ENCODE data around the gene IRF2BP1.
"Not testable (repeated sequence)": the region's sequence is repeated elsewhere in the genome, so short reads cannot be mapped to it uniquely, and the experiment has no call there.

The IRF2BP1 gene

DNA sequence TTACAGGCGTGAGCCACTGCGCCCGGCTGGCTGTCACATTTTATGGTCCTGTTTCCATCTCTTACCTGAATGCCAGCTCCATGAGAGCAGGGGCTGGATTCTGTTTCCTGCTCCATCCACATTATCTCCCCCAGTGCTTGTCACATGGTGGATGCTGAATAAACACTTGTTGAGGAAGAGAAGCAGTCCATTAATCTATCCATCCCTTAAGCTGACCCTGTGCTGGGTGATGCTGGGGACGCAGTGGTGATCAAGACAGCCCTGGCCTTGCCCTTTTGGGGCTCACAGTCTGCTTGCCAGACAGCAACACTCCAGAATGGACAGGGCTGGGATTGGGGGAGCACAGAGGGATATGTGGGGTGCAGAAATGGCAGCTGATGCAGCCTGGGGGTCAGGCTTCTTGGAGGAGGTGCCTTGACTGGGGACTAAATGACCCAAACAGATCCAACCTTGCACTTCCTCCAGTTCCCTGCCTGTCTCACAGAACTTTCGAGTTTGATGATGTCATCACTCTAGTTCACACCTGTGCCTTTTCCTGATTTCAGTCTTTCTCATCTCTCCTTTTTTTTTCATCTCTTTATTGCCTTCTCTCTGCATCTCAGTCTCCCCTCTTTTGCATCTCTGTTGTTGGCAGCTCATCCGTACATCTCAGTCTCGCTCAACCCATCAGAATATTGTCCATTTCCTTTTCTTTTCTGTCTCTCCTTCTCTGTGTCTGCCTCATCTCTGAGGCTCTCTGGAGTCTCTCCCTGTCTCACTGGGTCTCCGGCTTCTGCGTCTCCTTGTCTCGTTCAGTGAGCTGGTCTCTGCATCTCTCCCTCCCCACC lies 4.6 kb downstream of the IRF2BP1 start:
- DNase-seq (ENCODE audit: low spot score): no peak

DNA sequence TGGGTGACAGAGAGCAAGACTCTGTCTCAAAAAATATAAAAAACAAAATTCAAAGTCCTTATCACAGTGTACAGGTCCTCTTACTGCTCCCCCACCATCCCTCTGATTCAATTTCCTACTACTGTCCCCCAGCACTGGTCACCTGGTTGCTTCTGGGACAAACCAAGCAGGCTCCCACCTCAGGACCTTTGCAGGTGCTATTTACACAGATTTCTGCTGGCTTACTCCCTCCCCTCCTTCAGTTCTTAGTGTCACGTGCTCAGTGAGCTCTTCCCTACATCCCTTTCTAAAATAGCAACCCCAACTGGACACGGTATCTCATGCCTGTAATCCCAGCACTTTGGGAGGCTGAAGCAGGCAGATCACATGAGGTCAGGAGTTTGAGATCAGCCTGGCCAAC lies 6.0 kb downstream of the IRF2BP1 start:
- DNase-seq (ENCODE audit: low spot score): no peak

DNA sequence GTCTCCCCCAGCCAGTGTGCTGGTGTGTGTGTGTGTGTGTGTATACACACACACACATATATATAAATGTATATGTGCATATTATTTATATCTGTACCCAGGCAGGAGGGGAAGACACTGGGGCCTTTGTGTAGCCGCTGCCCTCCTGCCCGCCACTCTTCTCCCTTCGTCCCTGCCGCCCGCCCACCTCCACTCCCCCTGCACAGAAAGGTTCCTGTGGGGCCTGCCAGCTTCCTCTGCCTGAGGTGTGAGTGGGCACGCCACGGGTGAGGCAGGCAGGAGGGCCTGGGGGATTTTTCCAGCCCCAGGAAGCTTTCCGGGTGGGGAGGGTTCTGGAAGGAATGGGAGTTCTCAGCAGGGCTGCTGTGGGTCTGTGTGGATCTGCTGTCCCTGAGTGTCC lies 6.9 kb downstream of the IRF2BP1 start:
- no peak for DNase-seq (ENCODE audit: low spot score)

DNA sequence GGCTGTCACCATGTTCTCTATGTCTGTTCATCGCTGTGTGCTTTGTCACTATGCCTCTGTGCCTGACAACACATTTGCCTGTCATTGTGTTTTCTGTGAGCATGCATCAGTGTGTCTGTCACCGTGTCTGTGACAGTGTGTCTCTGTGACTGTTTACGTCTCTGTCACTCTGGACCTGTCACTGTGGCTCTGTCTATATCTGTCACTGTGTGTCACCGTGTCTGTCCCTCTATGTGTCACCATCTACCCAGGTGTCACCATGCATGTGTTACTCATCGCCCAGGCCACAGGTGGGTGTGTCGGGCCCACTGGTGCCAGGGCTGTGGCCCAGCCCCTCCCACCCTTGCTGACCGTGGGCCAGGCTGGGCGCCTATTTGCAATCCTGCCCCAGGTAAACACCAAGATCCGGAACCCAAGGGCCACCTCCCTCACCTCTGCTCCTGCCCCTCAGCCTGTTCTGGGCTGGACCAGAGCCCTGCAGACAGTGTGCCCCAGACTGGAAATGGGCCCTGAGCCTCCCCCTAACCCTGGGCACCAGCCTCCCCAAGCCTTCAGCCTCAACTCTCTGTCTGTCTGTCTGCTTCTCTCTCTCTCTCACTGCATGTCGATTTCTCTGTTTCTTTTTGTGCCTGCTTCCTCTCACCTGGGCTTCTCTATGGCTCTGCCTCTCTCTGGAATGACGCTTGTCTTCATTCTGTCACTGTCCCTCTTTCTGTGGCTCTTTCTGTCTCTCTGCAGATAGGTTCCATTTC lies 7.7 kb downstream of the IRF2BP1 start:
- no peak for DNase-seq (ENCODE audit: low spot score)

DNA sequence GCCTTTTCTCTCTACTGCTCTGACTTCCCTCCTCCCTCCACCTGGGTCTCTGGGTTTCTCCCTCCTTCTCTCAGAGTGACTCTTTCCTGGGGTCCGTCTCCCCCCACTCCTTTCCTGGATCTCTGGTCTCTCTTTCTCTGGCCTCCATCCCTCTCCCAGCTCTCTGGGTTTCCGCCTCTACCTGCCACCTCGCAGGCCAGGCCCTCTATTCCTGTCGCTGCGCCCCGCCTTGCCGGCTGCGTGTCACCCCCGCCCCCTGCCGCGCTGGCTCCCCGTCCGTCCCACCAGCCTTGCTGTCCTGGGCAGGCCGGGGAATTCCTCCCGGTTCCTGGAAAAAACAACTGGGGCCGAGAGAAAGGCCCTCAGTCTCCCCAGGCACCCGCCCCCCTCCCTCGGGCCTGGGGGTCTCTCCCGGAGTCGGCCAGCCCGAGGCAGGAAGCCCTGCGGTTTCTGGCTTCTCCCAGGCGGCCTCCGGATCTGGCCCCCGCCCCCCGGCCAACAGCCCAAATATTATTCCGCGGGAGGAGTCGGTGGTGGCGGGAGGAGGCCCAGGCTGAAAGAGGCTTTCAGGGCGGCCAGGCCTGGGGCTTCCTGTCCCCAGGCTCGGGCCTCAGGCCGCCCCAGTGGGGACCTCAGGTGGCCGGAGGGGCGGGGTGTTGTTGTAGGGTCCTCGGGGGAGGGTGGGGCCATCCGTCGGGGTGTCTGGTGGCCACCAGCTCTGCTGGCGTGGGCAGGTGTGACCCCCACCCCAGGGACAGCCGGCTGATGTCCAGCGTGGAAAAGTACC lies 9.3 kb downstream of the IRF2BP1 start:
- no peak for DNase-seq (ENCODE audit: low spot score)

DNA sequence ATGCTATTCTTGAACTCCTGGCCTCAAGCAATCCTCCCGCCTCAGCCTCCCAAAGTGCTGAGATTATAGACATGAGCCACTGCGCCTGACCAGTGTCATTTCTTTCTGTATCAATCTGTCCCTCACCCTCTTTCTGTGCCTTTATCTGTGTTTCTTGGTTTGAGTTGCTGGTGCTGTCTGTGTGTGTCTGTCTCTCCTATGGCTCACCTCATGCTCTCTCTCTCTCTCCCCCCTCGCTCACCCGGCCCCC lies 9.9 kb downstream of the IRF2BP1 start:
- no peak for DNase-seq (ENCODE audit: low spot score)

DNA sequence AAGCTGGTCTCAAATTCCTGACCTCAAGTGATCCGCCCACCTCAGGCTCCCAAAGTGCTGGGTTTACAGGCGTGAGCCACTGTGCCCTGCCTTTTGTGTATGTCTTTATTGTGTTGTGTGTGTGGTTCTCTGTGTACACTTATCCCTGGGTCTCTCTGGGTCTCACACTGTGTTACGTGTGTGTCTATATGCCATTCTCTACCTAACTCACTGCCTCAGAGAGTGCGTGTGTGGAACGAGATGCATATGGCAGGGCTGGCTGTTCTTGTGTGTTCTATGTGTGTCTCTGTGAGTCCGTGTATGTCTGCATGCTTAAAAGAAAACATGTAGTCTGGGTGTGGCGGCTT lies 11.3 kb downstream of the IRF2BP1 start:
- no peak for DNase-seq (ENCODE audit: low spot score)

DNA sequence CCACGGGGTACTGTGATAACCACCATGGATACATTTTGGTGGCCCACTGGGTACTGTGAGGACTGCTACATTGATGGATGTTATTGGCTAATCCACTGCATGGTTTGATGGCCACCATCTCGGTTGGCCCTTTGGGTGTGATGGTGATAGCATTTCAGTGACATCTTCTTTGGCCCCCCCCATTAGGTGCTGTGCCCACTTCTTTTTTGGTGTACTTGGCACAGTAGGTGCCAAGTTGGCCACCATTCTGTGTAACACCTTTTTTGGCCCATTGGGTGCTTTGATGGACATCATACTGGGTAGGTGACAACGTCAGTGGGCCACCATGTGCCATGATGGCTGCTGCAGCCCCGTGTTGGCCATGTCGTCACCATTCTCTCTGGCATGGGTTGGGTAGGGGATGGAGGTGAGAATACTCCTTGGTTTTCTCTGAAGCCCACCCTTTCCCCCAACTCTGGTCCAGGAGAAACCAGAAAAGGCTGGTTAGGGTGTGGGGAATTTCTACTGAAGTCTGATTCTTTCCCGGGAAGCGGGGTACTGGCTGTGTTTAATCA lies 12.6 kb downstream of the IRF2BP1 start:
- no peak for DNase-seq (ENCODE audit: low spot score)

DNA sequence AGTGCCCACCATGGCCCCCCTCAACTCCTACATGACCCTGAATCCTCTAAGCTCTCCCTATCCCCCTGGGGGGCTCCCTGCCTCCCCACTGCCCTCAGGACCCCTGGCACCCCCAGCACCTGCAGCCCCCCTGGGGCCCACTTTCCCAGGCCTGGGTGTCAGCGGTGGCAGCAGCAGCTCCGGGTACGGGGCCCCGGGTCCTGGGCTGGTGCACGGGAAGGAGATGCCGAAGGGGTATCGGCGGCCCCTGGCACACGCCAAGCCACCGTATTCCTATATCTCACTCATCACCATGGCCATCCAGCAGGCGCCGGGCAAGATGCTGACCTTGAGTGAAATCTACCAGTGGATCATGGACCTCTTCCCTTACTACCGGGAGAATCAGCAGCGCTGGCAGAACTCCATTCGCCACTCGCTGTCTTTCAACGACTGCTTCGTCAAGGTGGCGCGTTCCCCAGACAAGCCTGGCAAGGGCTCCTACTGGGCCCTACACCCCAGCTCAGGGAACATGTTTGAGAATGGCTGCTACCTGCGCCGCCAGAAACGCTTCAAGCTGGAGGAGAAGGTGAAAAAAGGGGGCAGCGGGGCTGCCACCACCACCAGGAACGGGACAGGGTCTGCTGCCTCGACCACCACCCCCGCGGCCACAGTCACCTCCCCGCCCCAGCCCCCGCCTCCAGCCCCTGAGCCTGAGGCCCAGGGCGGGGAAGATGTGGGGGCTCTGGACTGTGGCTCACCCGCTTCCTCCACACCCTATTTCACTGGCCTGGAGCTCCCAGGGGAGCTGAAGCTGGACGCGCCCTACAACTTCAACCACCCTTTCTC lies 13.6 kb downstream of the IRF2BP1 start:
- DNase-seq (ENCODE audit: low spot score): no peak

DNA sequence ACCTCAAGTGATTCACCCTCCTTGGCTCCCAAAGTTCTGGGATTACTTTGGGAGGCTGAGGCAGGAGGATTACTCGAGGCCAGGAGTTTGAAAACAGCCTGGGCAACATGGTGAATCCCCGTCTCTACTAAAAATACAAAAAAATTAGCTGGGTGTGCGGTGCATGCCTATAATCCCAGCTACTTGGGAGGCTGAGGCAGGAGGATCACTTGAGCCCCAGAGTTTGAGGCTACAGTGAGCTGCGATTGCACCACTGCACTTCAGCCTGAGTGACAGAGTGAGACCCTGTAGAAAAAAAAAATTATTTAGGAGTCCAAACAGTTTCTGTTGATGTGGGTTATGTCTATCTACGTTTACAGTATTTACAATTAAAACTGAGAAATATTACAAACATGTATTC lies 15.1 kb downstream of the IRF2BP1 start:
- DNase-seq (ENCODE audit: low spot score): no peak

DNA sequence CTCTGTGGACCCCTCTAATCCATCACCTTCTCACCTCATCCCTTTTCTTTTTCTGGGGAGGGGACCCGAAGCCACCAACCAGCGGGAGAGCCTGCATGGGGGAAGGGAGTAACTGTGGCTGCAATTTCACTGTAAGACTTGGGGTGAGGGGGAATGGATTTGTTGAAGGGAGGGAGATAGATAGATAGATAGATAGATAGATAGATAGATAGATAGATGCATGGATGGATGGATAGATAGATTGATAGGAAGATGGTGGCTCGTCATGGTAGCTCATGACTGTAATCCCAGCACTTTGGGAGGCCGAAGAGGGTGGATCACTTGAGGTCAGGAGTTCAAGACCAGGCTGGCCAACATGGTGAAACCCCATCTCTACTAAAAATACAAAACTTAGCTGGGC lies 18.7 kb downstream of the IRF2BP1 start:
- DNase-seq (ENCODE audit: low spot score): not testable (repeated sequence)

DNA sequence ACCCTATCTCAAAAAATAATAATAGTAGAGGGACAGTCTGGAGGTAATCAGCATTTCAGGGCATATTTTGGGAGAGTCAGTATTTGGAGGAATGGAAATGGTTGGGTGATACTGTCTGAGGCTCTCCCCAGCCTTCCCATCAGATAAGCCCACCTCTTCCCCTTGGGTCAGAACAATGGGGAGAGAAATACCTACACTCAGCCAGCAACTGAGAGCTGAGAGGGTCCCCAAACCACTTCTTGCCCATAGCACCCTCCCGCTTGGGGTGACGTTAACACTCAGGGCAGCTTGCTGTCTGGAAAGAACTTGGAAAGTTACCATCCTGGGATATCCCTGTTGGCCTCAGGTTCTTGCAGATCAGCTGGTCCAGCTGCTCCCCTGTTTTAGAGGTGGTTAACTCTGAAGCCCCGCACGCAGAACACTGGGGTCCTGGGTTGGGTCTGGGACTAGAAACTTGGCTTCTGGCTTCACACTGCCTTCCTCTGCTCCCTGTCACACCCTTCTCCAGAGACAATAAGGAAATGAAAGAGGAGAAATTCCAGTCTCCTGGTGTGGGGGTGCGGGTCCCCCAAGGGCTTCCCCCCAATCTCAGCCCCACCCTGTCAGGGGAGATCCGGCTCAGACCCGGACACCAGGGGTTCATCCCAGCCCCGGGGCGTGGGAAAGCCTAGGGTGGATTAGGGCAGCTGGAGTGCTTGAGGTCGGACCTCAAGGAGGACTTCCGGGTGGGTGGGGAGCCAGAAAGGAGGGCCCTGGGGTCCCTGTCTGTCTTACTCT lies 19.4 kb downstream of the IRF2BP1 start:
- DNase-seq (ENCODE audit: low spot score): no peak

DNA sequence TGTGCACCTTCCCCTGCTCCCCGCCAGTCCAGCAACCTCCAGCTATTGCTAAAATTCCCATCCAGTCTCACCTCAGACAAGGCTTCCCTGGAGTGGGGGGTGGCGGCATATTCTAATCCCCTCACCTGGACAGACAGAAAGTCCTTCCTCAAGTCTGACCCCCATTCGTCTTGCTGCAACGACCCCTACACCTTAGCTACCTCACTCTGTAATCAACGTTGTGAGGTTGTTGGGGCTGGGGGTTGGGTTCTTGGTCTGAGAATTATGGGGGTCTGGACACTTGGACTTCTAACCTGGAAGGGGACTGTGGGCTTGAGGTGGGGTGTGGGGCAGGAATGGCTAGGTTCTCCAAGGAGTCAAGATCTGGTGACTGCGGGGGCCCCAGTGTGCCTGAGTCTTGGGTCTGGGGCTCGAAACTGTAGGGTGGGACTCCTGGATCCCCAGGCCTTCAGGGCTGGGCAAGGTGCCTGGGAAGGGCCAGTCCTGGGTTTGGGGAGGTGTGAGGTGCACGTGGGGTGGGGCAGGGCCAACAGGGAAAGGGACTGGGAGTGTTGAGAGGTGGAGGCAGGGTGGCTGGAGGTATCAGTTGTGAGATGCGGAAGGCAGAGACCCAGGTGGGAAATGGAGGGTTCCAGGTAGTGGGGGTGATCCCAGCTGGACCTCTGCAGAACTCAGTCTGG lies 20.5 kb downstream of the IRF2BP1 start:
- no peak for DNase-seq (ENCODE audit: low spot score)

DNA sequence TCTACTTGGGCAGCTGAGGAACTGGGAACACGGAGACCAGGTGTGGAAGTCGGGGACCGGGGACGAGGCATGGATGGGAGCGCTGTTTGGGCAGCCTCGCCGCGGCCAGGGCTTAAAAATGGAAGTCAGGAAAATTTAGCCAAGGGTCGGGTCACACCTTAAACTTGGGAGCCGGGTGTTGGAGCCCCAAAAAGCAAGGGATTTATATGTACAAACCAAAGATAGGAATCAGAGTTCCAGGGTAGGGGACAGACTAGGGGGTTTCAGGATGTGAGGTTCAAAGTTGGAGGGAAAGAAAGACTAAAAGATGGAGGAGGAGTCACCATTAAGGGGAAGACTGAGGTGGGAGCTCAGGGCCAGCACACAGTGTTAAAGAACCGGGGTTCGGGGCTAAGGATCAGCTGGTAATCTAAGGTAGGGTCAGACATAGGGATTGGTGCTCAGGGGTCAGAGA lies 21.3 kb downstream of the IRF2BP1 start:
- no peak for DNase-seq (ENCODE audit: low spot score)

DNA sequence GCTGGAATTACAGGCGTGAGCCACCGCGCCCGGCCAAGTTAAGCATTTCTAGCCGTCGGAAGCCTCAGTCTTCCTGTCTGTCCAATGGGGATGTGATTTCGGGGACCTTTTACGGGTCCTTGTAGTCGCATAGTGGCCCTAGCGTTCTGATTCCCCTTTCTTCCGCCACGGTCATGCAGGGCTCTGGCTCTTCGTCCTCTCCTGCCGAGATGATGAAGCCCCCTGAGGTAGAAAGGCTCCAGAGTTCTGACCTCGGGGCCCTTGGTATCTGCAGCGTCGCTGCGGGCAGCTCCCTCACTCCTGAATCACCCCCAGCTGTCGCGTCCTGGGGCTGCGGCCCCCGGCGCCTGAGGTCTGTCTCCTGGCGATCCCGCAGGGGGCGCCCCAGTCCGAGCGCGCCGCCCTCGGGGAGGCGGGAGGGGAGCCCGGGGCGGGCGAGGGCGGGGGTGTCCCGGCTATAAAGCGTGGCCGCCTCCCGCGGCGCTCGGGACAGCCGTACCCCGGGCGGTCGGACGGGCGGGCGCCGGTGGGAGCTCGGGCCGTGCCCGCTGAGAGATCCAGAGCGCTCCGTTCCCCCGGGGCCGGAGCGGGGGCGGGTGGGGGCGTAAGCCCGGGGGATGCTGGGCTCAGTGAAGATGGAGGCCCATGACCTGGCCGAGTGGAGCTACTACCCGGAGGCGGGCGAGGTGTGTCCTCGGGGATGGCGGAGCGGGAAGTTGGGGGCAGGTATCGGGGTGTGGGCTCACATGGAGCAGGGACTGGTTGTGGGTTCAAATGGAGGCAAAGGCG lies 21.9 kb downstream of the IRF2BP1 start, which contains the start of gene FOXA3:
FOXA3 (plus strand) TSS at position 487 of the 789 bp plus-strand sequence; CDS start at position 618, 131 bp downstream.
- DNase-seq (ENCODE audit: low spot score): no peak

DNA sequence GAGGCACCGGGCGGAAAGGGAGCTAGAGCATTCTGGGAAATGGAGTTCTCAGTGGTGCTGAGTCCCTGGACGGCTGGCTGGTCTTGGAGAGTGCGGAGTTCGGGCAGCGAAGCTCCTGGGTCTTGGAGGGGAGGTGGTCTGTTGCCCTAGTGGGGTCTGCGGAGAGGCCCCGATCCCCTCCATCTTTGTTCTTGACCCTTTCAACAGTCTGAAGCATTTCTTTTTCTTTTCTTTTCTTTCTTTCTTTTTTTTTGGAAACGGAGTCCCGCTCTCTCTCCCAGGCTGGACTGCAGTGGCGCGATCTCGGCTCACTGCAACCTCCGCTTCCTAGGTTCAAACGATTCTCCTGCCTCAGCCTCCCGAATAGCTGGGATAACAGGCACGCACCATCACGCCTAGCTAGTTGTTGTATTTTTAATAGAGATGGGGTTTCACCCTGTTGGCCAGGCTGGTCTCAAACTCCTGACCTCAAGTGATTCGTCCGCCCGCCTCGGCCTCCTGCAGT lies 22.6 kb downstream of the IRF2BP1 start:
- DNase-seq (ENCODE audit: low spot score): no peak

DNA sequence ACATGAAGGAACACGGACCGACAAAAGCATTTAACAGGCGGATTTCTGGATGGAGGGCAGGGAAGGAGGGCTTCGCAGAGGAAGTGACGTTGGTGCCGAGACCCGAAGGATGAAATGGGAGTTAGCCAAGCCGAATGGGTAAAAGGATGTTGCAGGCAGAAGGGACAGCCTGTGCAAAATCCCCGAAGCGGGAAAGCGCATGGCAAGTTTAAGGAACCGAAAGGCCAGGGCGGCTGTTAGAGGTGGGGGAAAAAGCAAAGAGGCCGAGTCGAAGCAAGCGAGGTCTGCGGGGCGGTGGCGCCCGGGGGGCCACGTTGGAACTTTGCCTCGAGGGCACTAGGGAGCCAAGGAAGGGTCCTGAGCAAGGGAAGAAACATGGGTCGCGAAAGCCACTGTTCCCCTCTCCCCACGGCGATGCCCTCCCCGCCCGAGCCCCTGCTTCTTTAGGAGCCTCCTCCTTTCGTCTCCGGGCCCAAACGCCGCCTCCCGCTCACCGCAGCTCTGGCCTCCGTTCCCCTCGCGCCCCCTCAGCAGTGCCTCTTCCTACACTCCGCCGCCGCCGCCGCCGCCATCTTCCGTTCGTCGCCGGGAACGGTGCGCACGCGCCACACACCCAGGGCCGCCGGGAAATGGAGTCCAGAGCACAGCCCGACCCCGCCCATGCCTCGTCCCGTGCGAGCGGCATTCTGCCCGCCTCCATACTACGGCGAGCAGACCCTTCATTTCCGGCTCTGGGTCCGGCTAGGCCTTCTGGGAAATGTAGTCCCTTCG lies 23.2 kb downstream of the IRF2BP1 start, which contains the start of gene SYMPK:
SYMPK (minus strand) TSS at position 584 of the 771 bp plus-strand sequence. CDS start 8,652 bp downstream, outside the sequence.
- DNase-seq (ENCODE audit: low spot score): peak; percentile 99

DNA sequence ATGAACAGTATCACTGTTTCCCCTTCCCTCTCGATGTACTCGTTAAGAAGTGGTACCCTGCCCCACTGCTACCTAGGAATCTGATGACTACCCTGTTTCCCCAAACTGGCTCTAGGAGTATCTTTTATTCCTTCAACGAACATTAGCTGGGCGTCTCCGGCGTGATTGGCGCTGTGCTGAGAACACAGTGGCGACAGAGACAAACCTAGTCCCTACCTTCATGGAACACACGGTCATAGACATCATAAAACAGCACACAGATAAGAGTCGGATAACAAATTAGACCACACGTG lies 23.7 kb downstream of the IRF2BP1 start:
- no peak for DNase-seq (ENCODE audit: low spot score)

Data from putamen (tissue), 1 donor.